ENCODE measurements around the gene NEURL1. TPM values are rescaled to one million over a fixed set of nuclear protein-coding genes. Genes with fewer than 3 reads are reported as not detected.
A peak's percentile ranks its signal among the peaks of the same experiment; 100 is the strongest.

Gene NEURL1
- total and polyA plus RNA-seq, 2 experiments from 2014 or later, result 2.3 to 4.6 TPM

GRCh38 chr10:103555712-103556111 lies 62.2 kb downstream of the NEURL1 start:
- Histone ChIP-seq H3K9me3 (ENCODE audit: low read depth) (no peaks in the 10 kb centered on the region), H3K4me2 (peak overlapping the region; percentile 98), H3K4me1 (ENCODE audit: insufficient read depth) (peaks cover 10% of the 10 kb centered on the region), H3K36me3 (replicated peaks; ENCODE audit: insufficient read depth, low read depth) (no peaks in the 10 kb centered on the region), H3K4me3 (peak overlapping the region; percentile 16), H3K9me2 (replicated peaks; ENCODE audit: insufficient read depth) (no peaks in the 10 kb centered on the region), H3K79me2 (no peaks in the 10 kb centered on the region), H3K27me3 (no peaks in the 10 kb centered on the region), H3K27ac (no peak overlapping the region), H4K20me1 (ENCODE audit: insufficient read depth, poor library complexity, severe bottlenecking) (no peaks in the 10 kb centered on the region), H2AFZ (no peak overlapping the region)
- TF ChIP-seq EZH2 (IDR thresholded peaks at IDR 0.05; ENCODE audit: borderline replicate concordance), result no peak
- TF ChIP-seq EZH2phosphoT487 (IDR thresholded peaks at IDR 0.05; ENCODE audit: low read depth, severe bottlenecking, unreplicated experiment), result no peak
- TF ChIP-seq, protein P1, sequence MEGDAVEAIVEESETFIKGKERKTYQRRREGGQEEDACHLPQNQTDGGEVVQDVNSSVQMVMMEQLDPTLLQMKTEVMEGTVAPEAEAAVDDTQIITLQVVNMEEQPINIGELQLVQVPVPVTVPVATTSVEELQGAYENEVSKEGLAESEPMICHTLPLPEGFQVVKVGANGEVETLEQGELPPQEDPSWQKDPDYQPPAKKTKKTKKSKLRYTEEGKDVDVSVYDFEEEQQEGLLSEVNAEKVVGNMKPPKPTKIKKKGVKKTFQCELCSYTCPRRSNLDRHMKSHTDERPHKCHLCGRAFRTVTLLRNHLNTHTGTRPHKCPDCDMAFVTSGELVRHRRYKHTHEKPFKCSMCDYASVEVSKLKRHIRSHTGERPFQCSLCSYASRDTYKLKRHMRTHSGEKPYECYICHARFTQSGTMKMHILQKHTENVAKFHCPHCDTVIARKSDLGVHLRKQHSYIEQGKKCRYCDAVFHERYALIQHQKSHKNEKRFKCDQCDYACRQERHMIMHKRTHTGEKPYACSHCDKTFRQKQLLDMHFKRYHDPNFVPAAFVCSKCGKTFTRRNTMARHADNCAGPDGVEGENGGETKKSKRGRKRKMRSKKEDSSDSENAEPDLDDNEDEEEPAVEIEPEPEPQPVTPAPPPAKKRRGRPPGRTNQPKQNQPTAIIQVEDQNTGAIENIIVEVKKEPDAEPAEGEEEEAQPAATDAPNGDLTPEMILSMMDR (IDR thresholded peaks at IDR 0.05; ENCODE audit: poor library complexity), result no peak
- no peak for DNase-seq (ENCODE audit: low spot score)
- 70% methylated on average over 11 of the region's 11 CpGs for WGBS (ENCODE audit: low lambda C conversion rate, missing lambda C conversion rate)

- H3K27ac ChIP-seq, result no peak overlapping the region
- no peaks in the 10 kb centered on the region for H3K9me2 ChIP-seq (replicated peaks; ENCODE audit: insufficient read depth)
- H3K27me3 ChIP-seq, result no peaks in the 10 kb centered on the region
- WGBS (ENCODE audit: low lambda C conversion rate, missing lambda C conversion rate), result 95% methylated on average over 12 of the region's 12 CpGs
- no peak overlapping the region for H3K4me3 ChIP-seq
- no peaks in the 10 kb centered on the region for H4K20me1 ChIP-seq (ENCODE audit: insufficient read depth, poor library complexity, severe bottlenecking)
- no peak overlapping the region for H2AFZ ChIP-seq
- H3K4me2 ChIP-seq, result peak overlapping the region; percentile 98
- peaks cover 10% of the 10 kb centered on the region for H3K4me1 ChIP-seq (ENCODE audit: insufficient read depth)
- no peaks in the 10 kb centered on the region for H3K9me3 ChIP-seq (ENCODE audit: low read depth)
- TF ChIP-seq EZH2phosphoT487 (IDR thresholded peaks at IDR 0.05; ENCODE audit: low read depth, severe bottlenecking, unreplicated experiment), result no peak
- TF ChIP-seq, protein P1 (IDR thresholded peaks at IDR 0.05; ENCODE audit: poor library complexity), result no peak
- no peak for TF ChIP-seq EZH2 (IDR thresholded peaks at IDR 0.05; ENCODE audit: borderline replicate concordance)
- H3K36me3 ChIP-seq (replicated peaks; ENCODE audit: insufficient read depth, low read depth), result no peaks in the 10 kb centered on the region
- DNase-seq (ENCODE audit: low spot score), result no peak
- H3K79me2 ChIP-seq, result no peaks in the 10 kb centered on the region
Measured at GRCh38 chr10:103556383-103557007, 63.0 kb downstream of the NEURL1 start.

GRCh38 chr10:103557455-103557854 lies 64.0 kb downstream of the NEURL1 start:
- Histone ChIP-seq H2AFZ (no peak overlapping the region), H3K4me3 (no peak overlapping the region), H3K4me1 (ENCODE audit: insufficient read depth) (peaks cover 10% of the 10 kb centered on the region), H3K9me2 (replicated peaks; ENCODE audit: insufficient read depth) (no peaks in the 10 kb centered on the region), H4K20me1 (ENCODE audit: insufficient read depth, poor library complexity, severe bottlenecking) (no peaks in the 10 kb centered on the region), H3K9me3 (ENCODE audit: low read depth) (no peaks in the 10 kb centered on the region), H3K27ac (no peak overlapping the region), H3K79me2 (no peaks in the 10 kb centered on the region), H3K4me2 (no peak overlapping the region), H3K36me3 (replicated peaks; ENCODE audit: insufficient read depth, low read depth) (no peaks in the 10 kb centered on the region), H3K27me3 (no peaks in the 10 kb centered on the region)
- no peak for TF ChIP-seq EZH2 (IDR thresholded peaks at IDR 0.05; ENCODE audit: borderline replicate concordance)
- DNase-seq (ENCODE audit: low spot score), result no peak
- WGBS (ENCODE audit: low lambda C conversion rate, missing lambda C conversion rate), result 95% methylated on average over 10 of the region's 10 CpGs

- no peaks in the 10 kb centered on the region for H4K20me1 ChIP-seq (ENCODE audit: insufficient read depth, poor library complexity, severe bottlenecking)
- no peak overlapping the region for H3K4me2 ChIP-seq
- peaks cover 10% of the 10 kb centered on the region for H3K4me1 ChIP-seq (ENCODE audit: insufficient read depth)
- 79% methylated on average over 9 of the region's 9 CpGs for WGBS (ENCODE audit: low lambda C conversion rate, missing lambda C conversion rate)
- H3K9me2 ChIP-seq (replicated peaks; ENCODE audit: insufficient read depth), result no peaks in the 10 kb centered on the region
- H3K36me3 ChIP-seq (replicated peaks; ENCODE audit: insufficient read depth, low read depth), result no peaks in the 10 kb centered on the region
- no peak for TF ChIP-seq EZH2 (IDR thresholded peaks at IDR 0.05; ENCODE audit: borderline replicate concordance)
- no peaks in the 10 kb centered on the region for H3K9me3 ChIP-seq (ENCODE audit: low read depth)
- no peak overlapping the region for H2AFZ ChIP-seq
- no peaks in the 10 kb centered on the region for H3K27me3 ChIP-seq
- H3K4me3 ChIP-seq, result no peak overlapping the region
- H3K79me2 ChIP-seq, result no peaks in the 10 kb centered on the region
- H3K27ac ChIP-seq, result no peak overlapping the region
- DNase-seq (ENCODE audit: low spot score), result no peak
Measured at GRCh38 chr10:103558911-103559310, 65.4 kb downstream of the NEURL1 start.

All from hepatocyte (in vitro differentiated cells).